CD14-positive monocyte (primary cell): Measurements from ENCODE around the gene KIRREL3. TPM values are rescaled to one million over a fixed set of nuclear protein-coding genes. Genes with fewer than 3 reads are reported as not detected.

Source experiments
- DNase-seq, 3 donors: peaks; one replicate each; pipeline ENCODE4 v3.0.0-alpha.2; 2011 to 2022
- H2AFZ ChIP-seq: 2 replicates; pipeline ENCODE4 v1.6.0; 2012; ENCODE audit warnings: mild to moderate bottlenecking, low read depth, low read length, inconsistent platforms; ENCODE audit not compliant: insufficient read depth, poor library complexity, severe bottlenecking
- H3K27ac ChIP-seq, 2 donors: 1 replicate in 1 of 2; 2 replicates in 1 of 2; pipeline ENCODE4 v1.5.1; 2012 to 2013; ENCODE audit warnings: low read length in 2 of 2, control low read depth in 1 of 2, inconsistent platforms in 1 of 2, low read depth in 1 of 2, mild to moderate bottlenecking in 1 of 2
- H3K27me3 ChIP-seq, 2 donors: one replicate each; pipeline versions ENCODE4 v1.6.0 to v1.6.1; 2011 to 2013; ENCODE audit warnings: low read length in 2 of 2; ENCODE audit not compliant: control insufficient read depth in 2 of 2, insufficient read depth in 2 of 2
- H3K36me3 ChIP-seq, 2 donors: replicated peaks in 1 of 2; 1 replicate in 1 of 2; 2 replicates in 1 of 2; pipeline versions ENCODE4 v1.5.1 to v1.6.1; 2012 to 2013; ENCODE audit warnings: low read length in 2 of 2, control low read depth in 1 of 2, inconsistent platforms in 1 of 2, mild to moderate bottlenecking in 1 of 2; ENCODE audit not compliant: insufficient read depth in 2 of 2, control insufficient read depth in 1 of 2
- H3K4me1 ChIP-seq, 2 donors: 1 replicate in 1 of 2; 2 replicates in 1 of 2; pipeline versions ENCODE4 v1.5.1 to v1.6.1; 2012 to 2013; ENCODE audit warnings: low read length in 2 of 2, control low read depth in 1 of 2, inconsistent platforms in 1 of 2, mild to moderate bottlenecking in 1 of 2, moderate library complexity in 1 of 2; ENCODE audit not compliant: insufficient read depth in 2 of 2, control insufficient read depth in 1 of 2
- H3K4me2 ChIP-seq: replicated peaks from 2 replicates; pipeline ENCODE3; 2012; ENCODE audit warnings: low read length, moderate library complexity, mild to moderate bottlenecking; ENCODE audit not compliant: poor library complexity, severe bottlenecking; ENCODE audit errors: extremely low read depth
- H3K4me3 ChIP-seq, 3 experiments: fragments of 200-600 bp in 1 of 3; sonication (generic) in 1 of 3; replicated peaks in 1 of 3; 1 replicate in 2 of 3; 2 replicates in 1 of 3; pipeline ENCODE4 v1.5.1; 2011 to 2013; ENCODE audit warnings: low read length in 3 of 3, mild to moderate bottlenecking in 3 of 3, control low read depth in 2 of 3, low read depth in 2 of 3, inconsistent platforms in 1 of 3, moderate library complexity in 1 of 3
- H3K79me2 ChIP-seq: 2 replicates; pipeline ENCODE4 v1.6.0; 2012; ENCODE audit warnings: mild to moderate bottlenecking, control low read depth, inconsistent platforms, low read length, moderate library complexity; ENCODE audit not compliant: insufficient read depth
- H3K9ac ChIP-seq: 2 replicates; pipeline ENCODE4 v1.6.0; 2017; ENCODE audit warnings: low read length, mild to moderate bottlenecking; ENCODE audit not compliant: insufficient read depth, poor library complexity, severe bottlenecking
- H3K9me3 ChIP-seq, 2 donors: replicated peaks in 1 of 2; 1 replicate in 1 of 2; 2 replicates in 1 of 2; pipeline versions ENCODE4 v1.5.1 to v1.6.1; 2012 to 2013; ENCODE audit warnings: low read length in 2 of 2, control low read depth in 1 of 2; ENCODE audit not compliant: control insufficient read depth in 1 of 2, insufficient read depth in 1 of 2
- H4K20me1 ChIP-seq: 2 replicates; pipeline ENCODE4 v1.6.0; 2012; ENCODE audit warnings: mild to moderate bottlenecking, low read length, control low read depth, moderate library complexity; ENCODE audit not compliant: insufficient read depth
- H3K27ac Mint-ChIP-seq, 7 donors: one replicate each; pipeline ENCODE4 v1.8.0; 2020; ENCODE audit warnings: mild to moderate bottlenecking in 7 of 7, mixed read lengths in 7 of 7, moderate library complexity in 6 of 7, inconsistent platforms in 2 of 7
- H3K27me3 Mint-ChIP-seq, 3 donors: one replicate each; pipeline ENCODE4 v1.8.0; 2021 to 2022; ENCODE audit warnings: low read depth in 3 of 3, mild to moderate bottlenecking in 3 of 3, mixed read lengths in 3 of 3, moderate library complexity in 3 of 3, inconsistent platforms in 1 of 3
- H3K36me3 Mint-ChIP-seq, 2 donors: one replicate each; pipeline ENCODE4 v1.8.0; 2020; ENCODE audit warnings: mixed read lengths in 2 of 2, inconsistent platforms in 1 of 2, mild to moderate bottlenecking in 1 of 2
- H3K4me1 Mint-ChIP-seq: one replicate; pipeline ENCODE4 v1.8.0; 2020; ENCODE audit warnings: mild to moderate bottlenecking, mixed read lengths
- H3K4me3 Mint-ChIP-seq, 2 donors: one replicate each; pipeline ENCODE4 v1.8.0; 2020; ENCODE audit warnings: mild to moderate bottlenecking in 2 of 2, mixed read lengths in 2 of 2, moderate library complexity in 1 of 2
- H3K9me3 Mint-ChIP-seq, 7 donors: one replicate each; pipeline ENCODE4 v1.8.0; 2020 to 2022; ENCODE audit warnings: mixed read lengths in 7 of 7, mild to moderate bottlenecking in 6 of 7, moderate library complexity in 6 of 7, inconsistent platforms in 2 of 7
- WGBS: methylation state at CpG from one replicate; pipeline ENCODE4 v1.1.5; 2013; ENCODE audit warnings: missing lambda C conversion rate; ENCODE audit not compliant: insufficient coverage; 5-methylcytosine and 5-hydroxymethylcytosine counted together
- intact Hi-C, 2 donors: fragments of 100-400 bp; cut with micrococcal nuclease; formaldehyde crosslinking; loops; one replicate each; pipeline versions ENCODE4 v1.15.0 to v1.15.1; 2023
- polyA plus RNA-seq, 3 donors: library from polyadenylated mRNA; depleted of rRNA in 1 of 3; unstranded in 2 of 3; stranded (reverse) in 1 of 3; fragments of 300-500 nt in 2 of 3; fragments of >200 nt in 1 of 3; fragmentation: Illumina TruSeq in 2 of 3; gene quantifications; 1 replicate in 2 of 3; 2 replicates in 1 of 3; pipeline ENCODE4 v1.2.3, GENCODE V29; 2012 to 2021
- TF ChIP-seq, protein P1 (sequence below): fragments of 200-600 bp; IDR thresholded peaks from one replicate; pipeline ENCODE4 v1.8.0; 2022; ENCODE audit warnings: antibody characterized with exemption, mild to moderate bottlenecking

The KIRREL3 gene
- polyA plus RNA-seq, 3 donors = not detected

DNA sequence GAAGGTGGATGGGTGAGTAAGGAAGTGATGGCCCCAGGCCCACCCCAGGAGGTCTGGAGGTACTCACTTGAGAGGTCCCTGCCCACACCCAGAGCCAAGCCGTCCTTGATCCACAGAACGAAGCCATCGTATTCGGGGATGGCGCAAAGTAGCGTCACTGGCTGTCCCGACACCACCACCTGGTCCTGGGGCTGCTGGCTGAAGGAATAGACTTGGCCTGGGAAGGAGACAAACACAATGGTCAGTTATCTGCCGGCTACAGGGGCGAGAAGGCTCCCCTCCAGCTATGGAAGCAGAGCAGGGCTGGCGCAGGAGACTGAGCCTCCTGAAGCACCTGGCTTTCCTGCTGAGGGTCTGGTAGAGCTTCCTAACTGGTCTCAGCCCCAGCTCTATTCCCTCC is 474.1 kb downstream of the KIRREL3 start:
- no peaks in the 10 kb centered on the region for H3K36me3 ChIP-seq
- Mint-ChIP-seq H3K27ac (no peak overlapping the region), H3K27me3 (peaks cover 3 to 14% (median 10%) of the 10 kb centered on the region in 3 donors), H3K36me3 (no peaks in the 10 kb centered on the region), H3K9me3 (no peaks in the 10 kb centered on the region), H3K4me1 (no peaks in the 10 kb centered on the region), H3K4me3 (no peak overlapping the region)
- 84% methylated on average over 10 of the region's 10 CpGs for WGBS
- no peaks in the 10 kb centered on the region for H3K4me1 ChIP-seq
- no peak overlapping the region for H3K4me3 ChIP-seq
- TF ChIP-seq, protein P1, sequence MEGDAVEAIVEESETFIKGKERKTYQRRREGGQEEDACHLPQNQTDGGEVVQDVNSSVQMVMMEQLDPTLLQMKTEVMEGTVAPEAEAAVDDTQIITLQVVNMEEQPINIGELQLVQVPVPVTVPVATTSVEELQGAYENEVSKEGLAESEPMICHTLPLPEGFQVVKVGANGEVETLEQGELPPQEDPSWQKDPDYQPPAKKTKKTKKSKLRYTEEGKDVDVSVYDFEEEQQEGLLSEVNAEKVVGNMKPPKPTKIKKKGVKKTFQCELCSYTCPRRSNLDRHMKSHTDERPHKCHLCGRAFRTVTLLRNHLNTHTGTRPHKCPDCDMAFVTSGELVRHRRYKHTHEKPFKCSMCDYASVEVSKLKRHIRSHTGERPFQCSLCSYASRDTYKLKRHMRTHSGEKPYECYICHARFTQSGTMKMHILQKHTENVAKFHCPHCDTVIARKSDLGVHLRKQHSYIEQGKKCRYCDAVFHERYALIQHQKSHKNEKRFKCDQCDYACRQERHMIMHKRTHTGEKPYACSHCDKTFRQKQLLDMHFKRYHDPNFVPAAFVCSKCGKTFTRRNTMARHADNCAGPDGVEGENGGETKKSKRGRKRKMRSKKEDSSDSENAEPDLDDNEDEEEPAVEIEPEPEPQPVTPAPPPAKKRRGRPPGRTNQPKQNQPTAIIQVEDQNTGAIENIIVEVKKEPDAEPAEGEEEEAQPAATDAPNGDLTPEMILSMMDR = no peak
- no peaks in the 10 kb centered on the region for H3K27me3 ChIP-seq
- intact Hi-C loops = loop anchor here in 1 of 2 donors (10.0 kb wide), 1 partner anchor 948 kb away; no protein-coding TSS in a partner anchor
- H2AFZ ChIP-seq = no peak overlapping the region
- H3K9me3 ChIP-seq = no peaks in the 10 kb centered on the region
- H3K27ac ChIP-seq = no peak overlapping the region
- H3K9ac ChIP-seq = no peak overlapping the region
- no peak overlapping the region for H3K4me2 ChIP-seq
- H4K20me1 ChIP-seq = no peaks in the 10 kb centered on the region
- no peaks in the 10 kb centered on the region for H3K79me2 ChIP-seq
- DNase-seq = no peak

DNA sequence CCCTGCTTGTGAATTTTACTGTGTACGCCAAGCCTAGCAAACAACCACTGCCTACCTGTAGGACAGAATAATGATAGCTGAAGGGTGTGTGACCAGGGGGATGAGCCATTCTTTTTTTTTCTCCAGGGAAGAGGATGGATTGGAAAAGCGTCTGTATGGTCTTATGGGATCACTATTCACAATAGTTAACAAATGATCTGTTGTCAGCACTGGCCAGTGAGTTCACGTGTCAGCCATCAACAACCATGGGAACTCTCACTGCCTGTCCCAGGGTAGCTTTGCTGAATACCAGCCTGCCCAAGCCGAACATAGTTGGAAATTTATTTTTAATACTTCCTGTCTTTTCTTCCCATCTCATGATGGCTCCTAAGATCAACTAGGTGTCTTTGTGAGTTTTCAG is 474.9 kb downstream of the KIRREL3 start:
- H3K4me1 Mint-ChIP-seq = no peaks in the 10 kb centered on the region
- H3K27ac Mint-ChIP-seq = no peak overlapping the region
- H3K4me1 ChIP-seq = no peaks in the 10 kb centered on the region
- H3K4me3 Mint-ChIP-seq = no peak overlapping the region
- H3K9me3 Mint-ChIP-seq = no peaks in the 10 kb centered on the region
- intact Hi-C loops = loop anchor here in 1 of 2 donors (10.0 kb wide), 1 partner anchor 949 kb away; no protein-coding TSS in a partner anchor
- WGBS = no CpG with 5 or more reads among the region's 4 CpGs
- H3K4me2 ChIP-seq = no peak overlapping the region
- no peak overlapping the region for H3K9ac ChIP-seq
- no peaks in the 10 kb centered on the region for H3K27me3 ChIP-seq
- no peaks in the 10 kb centered on the region for H4K20me1 ChIP-seq
- no peak overlapping the region for H3K27ac ChIP-seq
- H3K36me3 ChIP-seq = no peaks in the 10 kb centered on the region
- H2AFZ ChIP-seq = no peak overlapping the region
- H3K4me3 ChIP-seq = no peak overlapping the region
- DNase-seq = no peak
- H3K9me3 ChIP-seq = no peaks in the 10 kb centered on the region
- TF ChIP-seq, protein P1 = no peak
- H3K27me3 Mint-ChIP-seq = peaks cover 2 to 10% (median 10%) of the 10 kb centered on the region in 3 donors
- no peaks in the 10 kb centered on the region for H3K36me3 Mint-ChIP-seq
- H3K79me2 ChIP-seq = no peaks in the 10 kb centered on the region
